Measurements from ENCODE around the gene TAS2R41. TPM values are rescaled to one million over a fixed set of nuclear protein-coding genes. Genes with fewer than 3 reads are reported as not detected.

The TAS2R41 gene
- not detected for total RNA-seq

- Histone ChIP-seq H3K27me3 (no peaks in the 10 kb centered on the region), H3K4me3 (no peak within 1 kb of the TSS), H3K9me3 (peaks cover 0 to under 1% (median 0%) of the 10 kb centered on the region in 3 donors), H3K36me3 (replicated peaks in 1 of 2; ENCODE audit: insufficient read depth in 1 of 2, low read depth in 2 of 2) (no peaks in the 10 kb centered on the region), H3K27ac (no peak within 1 kb of the TSS), H3K4me1 (no peaks in the 10 kb centered on the region)
- TF ChIP-seq POLR2A (IDR thresholded peaks at IDR 0.05) (no peak), CTCF (IDR thresholded peaks at IDR 0.05) (no peak)
- 58 to 72% methylated on average over 6 to 10 of the region's 10 CpGs for WGBS, 2 donors
- intact Hi-C loops (cut with DNase I), result no loop called here
- DNase-seq (no peak), ATAC-seq (no peak)
Measured at GRCh38 chr7:143477501-143478150, at the start of gene TAS2R41. Gene TAS2R41, plus strand, starts transcription at chr7:143477873. Its CDS starts 0 bp downstream, at chr7:143477873.

- Histone ChIP-seq H3K9me3 (no peaks in the 10 kb centered on the region), H3K4me1 (no peaks in the 10 kb centered on the region), H3K27me3 (no peaks in the 10 kb centered on the region), H3K4me3 (no peak overlapping the region), H3K27ac (no peak overlapping the region), H3K36me3 (replicated peaks in 1 of 2; ENCODE audit: insufficient read depth in 1 of 2, low read depth in 2 of 2) (no peaks in the 10 kb centered on the region)
- 72 to 76% methylated on average over 10 of the region's 10 CpGs for WGBS, 2 donors
- TF ChIP-seq POLR2A (IDR thresholded peaks at IDR 0.05), result no peak
- no peak for TF ChIP-seq CTCF (IDR thresholded peaks at IDR 0.05)
- intact Hi-C loops (cut with DNase I), result no loop called here
- DNase-seq, result no peak
- ATAC-seq, result no peak
Measured at GRCh38 chr7:143429770-143430698, 47.6 kb upstream of the TAS2R41 start.

GRCh38 chr7:143431109-143431508 lies 46.6 kb upstream of the TAS2R41 start:
- no peaks in the 10 kb centered on the region for H3K9me3 ChIP-seq
- no peak for DNase-seq
- no peak for ATAC-seq
- no peaks in the 10 kb centered on the region for H3K27me3 ChIP-seq
- H3K4me3 ChIP-seq, result no peak overlapping the region
- no peaks in the 10 kb centered on the region for H3K4me1 ChIP-seq
- intact Hi-C loops (cut with DNase I), result no loop called here
- 57 to 61% methylated on average over 2 of the region's 2 CpGs for WGBS, 2 donors
- no peak overlapping the region for H3K27ac ChIP-seq
- H3K36me3 ChIP-seq (replicated peaks in 1 of 2; ENCODE audit: insufficient read depth in 1 of 2, low read depth in 2 of 2), result no peaks in the 10 kb centered on the region
- TF ChIP-seq POLR2A (IDR thresholded peaks at IDR 0.05), result no peak
- TF ChIP-seq CTCF (IDR thresholded peaks at IDR 0.05), result no peak

GRCh38 chr7:143433759-143434158 lies 43.9 kb upstream of the TAS2R41 start:
- H3K27ac ChIP-seq, result no peak overlapping the region
- H3K9me3 ChIP-seq, result no peaks in the 10 kb centered on the region
- H3K4me1 ChIP-seq, result no peaks in the 10 kb centered on the region
- no peak for TF ChIP-seq POLR2A (IDR thresholded peaks at IDR 0.05)
- TF ChIP-seq CTCF (IDR thresholded peaks at IDR 0.05), result no peak
- no peaks in the 10 kb centered on the region for H3K36me3 ChIP-seq (replicated peaks in 1 of 2; ENCODE audit: insufficient read depth in 1 of 2, low read depth in 2 of 2)
- intact Hi-C loops (cut with DNase I), result no loop called here
- no peaks in the 10 kb centered on the region for H3K27me3 ChIP-seq
- DNase-seq, result no peak
- no peak for ATAC-seq
- WGBS, 2 donors, result 79 to 86% methylated on average over 4 of the region's 4 CpGs
- no peak overlapping the region for H3K4me3 ChIP-seq

Measured in body of pancreas (tissue), 4 donors.